ENCODE data around the gene HIVEP3.

Gene HIVEP3

DNA sequence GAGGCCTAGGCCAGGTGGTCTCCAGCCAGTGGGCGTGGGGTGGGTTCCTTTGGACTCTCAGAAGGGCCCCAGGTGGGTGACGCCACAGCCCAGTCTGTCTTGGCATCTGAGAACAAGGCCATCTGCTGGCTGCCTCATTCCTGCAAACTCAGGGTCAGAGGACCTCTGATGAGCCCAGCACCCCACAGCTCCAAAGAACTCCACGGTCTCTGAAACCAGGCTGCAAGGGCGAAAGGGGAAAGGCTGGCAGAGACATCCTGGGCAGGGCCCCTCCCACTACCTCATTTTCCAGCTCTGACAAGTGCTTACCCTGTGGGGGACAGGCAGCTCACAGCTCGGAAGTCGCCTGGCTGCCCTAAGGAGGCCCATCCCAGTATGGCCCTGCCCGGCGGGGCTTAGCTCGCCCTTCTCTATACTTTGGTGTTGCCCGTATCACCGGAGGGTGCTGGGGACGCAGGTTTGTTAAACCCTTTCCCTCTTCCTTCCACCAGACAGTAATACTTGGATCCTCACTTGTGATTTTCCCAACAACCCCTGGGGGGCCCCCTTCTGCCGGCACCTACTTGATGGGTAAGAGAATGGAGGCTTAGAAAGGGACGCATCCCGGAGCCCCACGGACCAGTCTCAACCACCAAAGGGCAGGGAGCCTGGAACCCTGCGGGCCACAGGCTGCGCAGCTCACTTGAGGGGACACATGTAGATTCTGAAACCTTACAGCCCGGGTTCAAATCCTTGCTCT lies 423.3 kb downstream of the HIVEP3 start:
- no peak for DNase-seq (ENCODE audit: low read depth)

DNA sequence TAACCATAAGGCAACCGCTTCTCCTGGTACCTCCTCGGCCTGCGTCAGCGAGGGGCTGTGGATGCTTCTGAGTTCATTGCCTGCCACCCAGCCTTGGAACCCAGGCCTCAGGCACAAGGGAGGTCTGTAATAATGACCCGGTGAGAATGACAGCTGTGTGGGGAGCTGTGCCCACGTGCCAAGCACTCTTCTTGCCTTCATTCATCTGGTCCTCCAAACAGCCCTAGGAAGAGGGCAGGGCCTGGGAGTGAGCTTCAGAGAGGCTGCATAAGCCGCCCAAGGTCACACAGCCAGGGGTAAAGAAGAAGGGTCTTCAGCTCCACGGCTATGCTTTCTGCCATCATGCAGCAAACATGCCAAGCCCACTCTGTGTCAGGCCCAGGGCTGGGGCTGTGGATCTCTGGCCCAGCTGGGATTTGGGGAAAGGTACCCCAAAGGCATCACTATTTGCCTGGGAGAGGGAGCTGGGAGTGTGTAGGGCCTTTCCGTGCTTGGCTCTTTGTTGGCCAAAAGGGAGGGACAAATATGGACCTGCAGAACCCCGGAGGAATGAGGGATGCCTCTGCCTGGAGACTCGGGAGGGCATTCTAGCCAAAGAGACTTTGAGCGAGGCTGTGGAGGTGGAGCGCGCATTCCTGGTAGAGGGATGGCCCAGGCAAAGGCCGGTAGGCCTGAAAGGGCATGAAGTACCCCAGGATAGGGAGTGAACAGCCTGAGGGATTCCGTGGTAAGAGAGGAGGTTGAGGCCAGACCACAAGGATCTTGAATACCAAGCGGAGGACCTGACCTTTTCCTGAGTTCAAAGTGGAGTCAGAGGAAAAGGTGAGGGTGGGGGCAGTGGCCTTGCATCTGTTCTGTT lies 424.1 kb downstream of the HIVEP3 start:
- DNase-seq (ENCODE audit: low read depth), result no peak

DNA sequence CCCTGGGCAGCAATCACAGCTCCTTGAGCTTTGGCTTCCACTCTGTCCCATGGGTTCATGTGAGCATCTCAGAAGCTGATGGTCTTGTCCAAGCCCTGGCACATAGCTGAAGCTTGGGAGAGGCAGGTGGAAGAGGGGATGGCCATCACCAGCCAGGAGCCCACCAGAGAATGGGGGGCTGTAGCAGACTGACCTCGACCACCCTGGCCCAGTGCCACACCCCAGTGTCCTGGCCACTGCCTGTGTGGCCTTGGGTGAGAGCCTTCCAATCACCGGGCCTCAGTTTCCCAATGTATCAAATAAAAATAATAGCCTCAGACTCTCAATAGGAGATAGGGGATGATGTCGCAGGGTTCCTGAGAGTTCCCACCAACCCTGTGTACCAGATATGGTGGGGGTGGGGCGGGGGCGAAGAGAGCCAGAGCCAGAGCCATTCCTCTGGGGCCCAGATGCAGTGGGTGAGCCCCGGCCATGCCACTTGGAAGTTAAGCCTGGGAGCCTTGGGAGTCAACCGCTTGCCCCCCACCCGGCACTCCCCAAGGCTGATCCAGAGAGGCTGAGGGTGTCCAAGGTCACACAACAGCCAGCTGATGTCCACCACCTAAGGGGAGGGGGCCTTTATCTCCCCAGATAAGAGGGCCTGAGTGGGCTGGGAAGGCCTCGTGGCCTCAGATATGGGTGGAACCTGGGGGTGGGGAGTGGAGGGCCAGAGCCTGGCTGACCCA lies 424.9 kb downstream of the HIVEP3 start:
- DNase-seq (ENCODE audit: low read depth), result no peak

DNA sequence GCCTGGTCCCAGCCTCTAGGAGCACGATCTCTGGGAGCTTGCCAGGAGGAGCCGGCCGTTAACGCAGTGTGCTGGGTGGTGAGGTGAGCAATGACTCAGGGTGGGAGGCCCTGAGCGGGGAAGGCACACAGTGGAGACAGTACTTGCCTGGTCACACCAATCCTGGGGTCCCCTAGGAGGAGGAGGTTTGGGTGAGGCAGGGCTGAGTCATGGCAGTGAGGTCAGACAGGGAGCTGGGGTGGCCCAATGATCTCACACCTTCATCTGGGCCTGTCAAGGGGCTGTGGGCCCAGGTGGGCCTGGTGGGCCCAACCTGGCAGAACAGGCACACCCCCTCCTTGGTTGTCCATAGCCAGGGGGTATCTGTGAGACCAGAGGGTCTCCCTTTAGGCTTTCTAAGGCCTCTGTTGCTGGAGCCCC lies 425.6 kb downstream of the HIVEP3 start:
- no peak for DNase-seq (ENCODE audit: low read depth)

DNA sequence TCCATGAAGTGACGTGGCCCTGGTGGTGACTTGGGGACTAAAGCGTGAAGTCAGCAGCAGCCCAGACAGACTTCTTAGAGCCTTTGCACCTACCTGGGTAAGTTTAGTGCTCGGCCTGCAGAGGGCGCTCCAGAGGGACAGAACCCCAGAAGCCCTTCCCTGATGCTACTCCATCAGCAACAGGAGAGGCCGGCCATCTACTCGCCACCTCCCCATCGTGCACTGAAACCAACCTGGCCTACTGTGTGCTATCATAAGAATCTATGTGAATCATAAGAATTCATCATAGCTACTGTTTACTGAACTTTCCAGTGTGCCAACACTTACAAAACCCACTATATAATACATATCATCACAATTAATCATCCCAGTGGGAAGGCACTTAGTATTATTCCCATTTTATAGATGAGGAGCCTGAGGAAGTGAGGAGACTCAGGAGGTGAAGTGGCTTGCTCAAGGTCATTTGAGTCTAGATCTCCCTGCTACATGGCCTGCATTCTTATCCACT lies 426.3 kb downstream of the HIVEP3 start:
- no peak for DNase-seq (ENCODE audit: low read depth)

DNA sequence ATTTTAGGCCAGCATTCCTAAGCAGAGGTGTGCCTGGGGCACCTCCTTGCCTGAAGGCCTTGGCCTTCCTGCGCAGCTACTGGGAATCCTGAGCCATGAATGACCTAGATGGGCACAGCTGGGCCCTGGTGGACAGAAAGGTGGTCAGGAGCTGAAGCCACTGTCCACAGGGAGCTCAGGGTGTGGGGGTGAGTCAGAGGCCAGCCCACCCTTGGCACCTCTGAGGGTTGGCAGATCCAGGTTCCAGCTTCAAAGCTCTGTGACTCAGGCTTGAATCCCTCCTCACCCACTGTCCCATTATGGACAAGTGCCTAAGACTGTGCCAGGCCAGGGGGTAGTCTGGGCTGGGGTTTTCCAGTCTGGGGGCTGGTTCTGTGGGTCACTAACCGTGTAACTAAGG lies 427.8 kb downstream of the HIVEP3 start:
- no peak for DNase-seq (ENCODE audit: low read depth)

DNA sequence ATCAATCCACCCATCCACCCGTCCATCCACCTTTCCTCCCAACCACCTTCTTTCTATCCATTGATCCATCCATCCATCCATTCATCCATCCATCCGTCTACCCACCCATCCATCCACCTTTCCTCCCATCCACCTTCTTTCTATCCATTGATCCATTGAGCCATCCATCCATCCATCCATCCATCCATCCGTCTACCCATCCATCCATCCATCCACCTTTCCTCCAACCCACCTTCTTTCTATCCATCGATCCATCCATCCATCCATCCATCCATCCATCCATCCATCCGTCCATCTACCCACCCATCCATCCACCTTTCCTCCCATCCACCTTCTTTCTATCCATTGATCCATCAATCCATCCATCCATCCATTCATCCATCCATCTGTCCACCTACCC lies 429.2 kb downstream of the HIVEP3 start:
- no peak for DNase-seq (ENCODE audit: low read depth)

DNA sequence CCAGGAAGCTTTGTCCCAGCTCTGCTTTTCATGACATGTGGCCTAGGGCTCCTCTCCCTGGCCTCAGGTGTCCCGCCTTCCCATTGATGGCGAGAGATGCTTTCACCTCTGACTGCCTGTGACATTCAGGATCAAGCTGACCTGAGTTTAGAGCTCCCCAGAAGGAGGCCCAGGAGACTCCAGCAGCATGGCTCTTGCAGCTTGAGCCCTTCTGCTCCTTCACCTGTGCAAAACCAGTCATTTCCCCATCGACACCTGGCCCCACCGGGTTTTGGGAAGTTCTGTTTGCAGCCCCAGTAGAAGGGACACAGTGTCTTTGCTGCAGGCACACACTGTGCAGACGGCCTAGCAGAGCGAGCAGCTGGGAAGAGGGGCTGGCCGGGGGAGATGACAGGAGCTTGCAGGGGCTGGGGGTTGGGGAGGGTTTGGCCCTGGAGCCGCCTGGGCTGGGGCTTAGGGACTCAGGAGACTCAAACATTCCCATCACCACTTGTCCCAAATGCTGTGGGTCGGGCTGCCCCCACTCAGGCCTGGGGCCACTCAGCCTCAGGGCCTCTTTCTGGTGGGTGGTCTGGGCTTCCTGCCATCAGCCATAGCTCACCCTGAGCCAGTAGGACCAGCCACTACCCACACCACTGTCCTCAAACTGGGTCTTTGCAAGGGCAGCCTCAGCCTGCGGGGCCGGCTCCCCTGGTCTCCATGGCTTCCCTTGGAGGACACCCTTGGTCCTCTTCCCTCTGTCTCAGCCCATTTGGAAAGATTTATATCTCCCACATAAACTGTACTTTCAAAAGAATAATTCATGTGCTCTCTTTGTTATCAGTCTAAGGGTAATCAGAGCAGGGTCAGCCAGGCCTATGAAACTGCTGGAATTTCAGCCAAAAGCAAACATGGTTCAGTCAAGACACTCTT lies 430.4 kb downstream of the HIVEP3 start:
- DNase-seq (ENCODE audit: low read depth), result no peak

DNA sequence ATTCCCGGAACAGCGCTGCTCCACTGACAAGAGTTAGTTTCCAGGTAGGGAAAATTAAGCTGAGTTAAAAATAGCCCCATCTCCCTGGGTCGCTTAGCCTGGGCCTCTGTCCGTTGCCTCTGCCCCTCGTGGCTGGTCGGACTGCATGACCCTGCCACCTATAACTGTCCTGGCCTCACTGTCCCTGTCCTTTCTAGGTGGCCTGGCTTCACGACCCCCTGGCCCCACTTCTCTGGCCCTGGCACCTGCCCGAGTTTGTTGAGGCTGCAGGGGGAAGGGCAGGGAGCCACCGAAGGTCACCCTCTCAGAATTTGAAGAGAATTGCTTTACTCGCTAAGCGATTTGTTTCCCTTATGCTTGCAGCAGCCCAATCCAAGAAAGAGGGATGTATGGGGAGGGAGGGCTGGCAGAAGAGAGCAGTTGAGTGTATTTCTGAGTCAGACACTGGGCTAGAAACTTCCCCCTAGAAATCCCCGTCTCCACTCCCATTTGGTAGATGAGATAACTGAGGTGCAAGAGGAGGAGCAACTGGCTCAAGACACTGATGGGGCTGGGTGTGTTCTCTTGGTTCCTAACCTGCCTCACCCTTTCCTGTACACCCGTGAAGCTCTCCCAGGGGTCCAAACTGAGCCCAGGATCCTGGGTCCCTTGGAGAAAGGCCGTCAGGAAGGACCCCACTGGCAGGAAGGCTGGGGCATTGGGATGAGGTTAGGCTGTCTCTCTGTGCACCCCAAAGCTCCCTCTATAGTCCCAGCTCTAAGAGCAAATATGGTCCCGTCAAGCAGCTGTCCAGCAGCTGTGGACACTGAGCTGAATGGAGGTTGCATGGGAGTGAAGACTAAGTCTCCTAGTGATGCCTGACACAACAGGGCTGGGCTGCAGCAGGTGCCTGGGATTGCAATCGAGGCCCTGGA lies 431.3 kb downstream of the HIVEP3 start:
- DNase-seq (ENCODE audit: low read depth), result no peak

DNA sequence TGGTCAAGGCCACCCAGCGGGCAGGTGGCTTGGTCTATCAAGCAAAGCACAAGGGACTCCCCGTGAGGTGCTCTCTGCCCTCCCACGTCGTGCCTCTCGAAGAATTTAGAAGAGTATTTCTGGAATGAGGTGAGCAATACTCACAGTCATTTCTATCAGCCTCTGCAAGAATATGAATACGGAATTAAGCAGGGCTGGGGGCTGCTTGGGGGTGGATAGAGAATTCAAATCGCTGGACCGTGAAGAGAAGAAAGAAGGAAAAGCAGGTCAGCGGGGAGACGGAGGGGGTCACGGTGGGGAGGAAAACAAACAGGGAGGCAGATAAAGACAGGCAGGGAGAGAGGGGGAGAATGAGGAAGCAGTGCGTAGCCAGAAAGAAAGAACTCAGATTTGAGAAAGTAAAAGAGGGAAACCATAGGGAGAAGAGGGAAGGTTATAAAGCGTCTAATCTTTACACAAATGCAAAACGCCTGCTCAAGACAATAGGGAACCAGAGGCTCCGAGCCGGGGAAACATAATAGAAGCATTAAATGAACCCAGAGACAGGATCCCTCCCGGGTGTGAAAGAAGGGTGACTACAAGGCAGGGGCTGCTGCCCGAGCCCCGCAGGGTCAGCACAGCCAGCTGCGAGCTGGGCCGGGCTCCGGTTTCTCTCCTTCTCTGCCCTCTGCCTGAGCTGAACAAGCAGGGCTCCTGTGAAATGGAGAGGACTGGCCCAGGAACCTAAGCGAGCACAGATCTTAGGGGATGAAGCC lies 432.2 kb downstream of the HIVEP3 start:
- no peak for DNase-seq (ENCODE audit: low read depth)

DNA sequence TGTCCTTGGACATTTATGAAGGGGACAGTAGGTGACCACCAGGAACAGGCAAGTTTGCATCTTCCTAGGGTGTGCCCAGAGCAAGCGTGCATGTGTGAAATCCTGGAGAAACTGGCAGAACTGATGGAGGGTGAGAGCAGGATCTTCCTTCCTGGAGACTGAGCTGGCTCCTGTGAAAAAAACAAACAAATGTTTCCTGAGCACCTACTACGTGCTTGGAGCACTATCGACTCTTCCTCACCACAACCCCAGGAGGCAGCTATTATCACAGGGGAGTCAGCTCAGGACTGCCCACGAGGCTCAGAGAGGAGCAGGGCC lies 432.7 kb downstream of the HIVEP3 start:
- no peak for DNase-seq (ENCODE audit: low read depth)

DNA sequence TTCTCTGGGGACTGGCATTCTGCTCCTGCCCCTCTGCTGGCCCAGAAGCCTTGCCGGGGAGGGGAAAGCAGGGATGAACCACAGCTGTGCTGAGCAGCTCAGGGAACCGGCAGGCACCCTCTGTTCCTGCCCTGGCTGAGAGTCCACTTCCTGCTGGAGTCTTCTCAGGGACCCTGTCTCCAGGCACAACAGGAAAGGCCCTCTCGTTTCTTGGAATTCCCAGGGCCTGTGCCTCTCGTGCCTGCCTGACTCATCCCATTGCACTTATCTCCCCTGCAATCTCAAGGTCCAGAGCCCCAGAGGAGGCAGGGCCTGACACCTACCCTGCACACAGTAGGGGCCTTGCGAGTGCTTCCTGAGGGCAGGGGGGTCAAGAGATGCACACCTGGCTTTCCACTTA lies 433.1 kb downstream of the HIVEP3 start:
- no peak for DNase-seq (ENCODE audit: low read depth)

DNA sequence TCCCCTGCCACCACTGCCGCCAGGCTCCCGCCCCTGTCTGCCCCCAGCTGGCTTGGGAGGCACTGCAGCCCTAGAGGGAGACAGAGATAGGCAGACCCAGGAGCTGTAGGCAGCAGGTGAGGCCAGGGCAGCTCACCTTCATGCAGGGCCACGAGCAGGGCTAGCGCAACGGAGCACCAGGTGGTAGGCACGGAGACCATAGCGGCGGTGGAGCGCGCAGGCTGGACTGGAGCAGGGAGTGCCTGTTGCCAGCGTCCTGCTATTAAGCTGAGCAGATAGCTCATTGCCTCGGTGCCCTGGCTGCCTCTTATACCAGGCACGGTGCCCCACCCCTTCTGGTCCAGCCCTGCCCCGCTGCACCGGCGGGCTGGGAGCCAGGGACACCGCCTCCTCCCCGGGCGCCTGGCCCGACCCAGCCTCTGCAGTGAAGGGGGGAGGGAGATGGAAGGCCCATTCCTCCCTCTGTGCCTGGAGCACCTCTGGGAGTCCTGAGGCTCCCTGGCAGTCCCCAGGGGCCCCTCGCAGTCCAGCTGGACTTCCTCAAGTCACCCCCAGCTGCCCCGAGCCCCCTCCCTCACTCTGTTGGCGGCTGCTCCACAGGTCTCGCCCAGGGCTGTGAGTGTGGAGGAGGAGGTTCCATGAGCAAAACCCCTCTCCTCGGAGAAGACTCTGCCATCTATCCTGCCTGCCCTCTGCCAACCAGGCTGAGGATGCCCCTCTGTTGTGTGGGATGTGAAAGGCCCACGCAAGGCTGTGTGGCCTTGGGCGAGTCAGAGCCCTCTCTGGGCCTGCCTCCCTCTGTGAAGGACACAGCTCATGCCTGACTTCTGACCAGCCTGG lies 434.1 kb downstream of the HIVEP3 start, which contains the start of gene EDN2:
EDN2 (minus strand) TSS at position 282 of the 840 bp plus-strand sequence; CDS start at position 200, 82 bp downstream.
- DNase-seq (ENCODE audit: low read depth), result no peak

DNA sequence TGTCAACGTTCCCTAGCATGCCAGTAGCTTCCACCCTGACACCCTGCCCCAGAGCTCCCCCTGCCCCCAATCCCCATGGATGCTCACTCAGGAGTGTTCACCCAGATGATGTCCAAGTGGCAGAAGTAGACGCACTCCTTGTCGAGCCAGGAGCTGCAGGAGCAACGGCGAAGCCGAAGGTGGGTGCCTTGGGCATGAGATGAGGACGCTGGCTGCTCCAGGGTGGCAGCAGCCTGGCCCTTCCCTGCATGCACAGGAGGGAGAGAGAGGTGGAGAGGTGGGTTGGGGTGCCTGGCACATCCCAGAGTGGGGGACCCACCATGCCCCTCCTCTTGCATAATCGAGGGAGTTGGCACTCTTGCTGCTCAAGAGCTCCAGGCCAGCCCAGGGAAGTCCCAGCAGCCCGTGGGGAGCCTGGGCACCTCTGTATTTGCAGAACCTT lies 434.7 kb downstream of the HIVEP3 start:
- DNase-seq (ENCODE audit: low read depth), result no peak

DNA sequence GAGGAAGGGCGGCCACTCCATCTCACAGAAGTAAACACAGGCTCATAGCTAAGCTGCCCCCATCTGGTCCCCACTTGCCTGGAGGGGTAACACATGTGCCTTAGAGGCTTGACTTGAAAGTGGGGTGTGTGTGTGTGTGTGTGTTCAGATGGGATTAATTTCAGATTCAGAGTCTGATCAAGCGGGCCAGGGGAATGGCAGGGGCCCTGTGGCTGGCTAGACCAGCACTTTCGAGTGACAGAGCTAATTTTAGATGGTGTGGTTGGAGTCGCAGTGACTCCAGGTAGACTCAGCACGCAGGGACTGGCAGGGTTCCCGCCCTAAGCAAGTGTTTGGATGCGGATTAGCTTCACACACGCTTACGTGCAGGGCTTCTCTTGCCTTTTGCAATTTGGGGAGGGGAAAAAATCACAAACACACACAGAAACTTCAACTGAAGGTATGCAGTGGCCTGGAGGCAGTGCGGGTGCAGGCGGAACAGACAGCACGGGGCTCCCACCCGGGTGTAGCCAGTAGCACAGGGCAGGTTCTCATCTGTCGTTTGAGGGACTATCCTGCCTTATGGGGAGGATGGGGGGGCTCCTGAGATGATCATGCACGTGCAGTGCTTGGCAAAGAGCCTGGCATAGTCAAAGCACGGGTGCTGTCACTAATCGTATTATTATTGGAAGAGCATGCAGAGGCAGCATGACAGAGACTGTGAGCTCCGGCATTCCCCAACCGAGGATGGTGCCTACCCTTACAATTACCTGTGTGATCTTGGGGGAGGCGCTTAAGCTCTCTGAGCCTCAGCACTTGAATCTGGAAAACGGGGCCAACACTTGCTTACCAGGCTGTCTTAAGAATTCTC lies 435.5 kb downstream of the HIVEP3 start:
- DNase-seq (ENCODE audit: low read depth), result no peak

DNA sequence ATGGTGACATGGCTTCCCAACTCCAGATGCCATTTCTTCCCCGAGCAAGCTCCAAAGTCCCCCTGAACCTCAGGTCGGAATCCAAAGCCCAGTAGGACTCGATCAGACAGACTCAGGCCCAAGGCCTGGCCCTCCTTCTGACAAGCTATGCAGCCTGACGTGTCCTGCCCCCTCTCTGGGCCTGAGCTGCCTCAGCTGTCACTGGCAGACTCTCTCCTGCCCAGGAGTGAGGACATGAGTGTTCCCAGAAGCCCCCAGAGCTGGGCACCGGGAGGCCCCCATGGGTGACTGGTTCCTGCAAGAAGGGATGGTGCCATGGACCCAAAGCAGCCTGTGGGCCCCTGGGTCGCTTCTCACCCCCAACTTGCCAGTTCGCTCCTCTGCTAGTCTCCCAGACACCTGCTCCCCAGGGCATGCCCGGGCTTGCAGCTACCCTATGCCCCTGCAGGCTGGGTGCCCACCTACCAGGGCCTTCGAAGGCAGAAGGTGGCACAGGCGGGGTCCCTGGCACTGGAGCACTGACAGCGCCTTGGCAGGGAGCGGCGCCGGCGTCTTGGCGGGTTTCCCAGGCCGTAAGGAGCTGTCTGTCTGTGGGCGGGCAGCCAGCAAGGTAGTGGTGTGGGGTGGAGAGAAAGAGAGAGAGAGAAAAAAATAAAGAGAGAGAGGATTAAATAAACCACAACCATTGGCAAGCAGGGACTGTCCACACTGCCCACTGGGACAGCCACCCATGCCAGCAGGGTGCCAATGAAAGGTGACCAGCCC lies 436.5 kb downstream of the HIVEP3 start:
- no peak for DNase-seq (ENCODE audit: low read depth)
